GM06990 (cell line): ENCODE measurements around the gene BCAT1.

Source experiments
- DNase-seq: peaks from one replicate; pipeline ENCODE4 v3.0.0-alpha.2; 2011; ENCODE audit not compliant: insufficient read length; ENCODE audit errors: extremely low read depth
- H3K27me3 ChIP-seq: replicated peaks from 2 replicates; pipeline ENCODE4 v1.6.0; 2011; ENCODE audit warnings: low read length; ENCODE audit not compliant: control insufficient read depth, insufficient read depth
- H3K36me3 ChIP-seq: 2 replicates; pipeline ENCODE4 v1.5.1; 2011; ENCODE audit warnings: low read length; ENCODE audit not compliant: control insufficient read depth, insufficient read depth
- H3K4me3 ChIP-seq: replicated peaks from 2 replicates; pipeline ENCODE4 v1.5.1; 2011; ENCODE audit warnings: low read depth, mild to moderate bottlenecking, control low read depth, low read length
- CTCF ChIP-seq: IDR thresholded peaks from 2 replicates; pipeline ENCODE4 v1.5.1; 2011; ENCODE audit warnings: low read length, control low read depth, mild to moderate bottlenecking, inconsistent platforms; ENCODE audit not compliant: insufficient read depth, poor library complexity, severe bottlenecking

Gene BCAT1

DNA sequence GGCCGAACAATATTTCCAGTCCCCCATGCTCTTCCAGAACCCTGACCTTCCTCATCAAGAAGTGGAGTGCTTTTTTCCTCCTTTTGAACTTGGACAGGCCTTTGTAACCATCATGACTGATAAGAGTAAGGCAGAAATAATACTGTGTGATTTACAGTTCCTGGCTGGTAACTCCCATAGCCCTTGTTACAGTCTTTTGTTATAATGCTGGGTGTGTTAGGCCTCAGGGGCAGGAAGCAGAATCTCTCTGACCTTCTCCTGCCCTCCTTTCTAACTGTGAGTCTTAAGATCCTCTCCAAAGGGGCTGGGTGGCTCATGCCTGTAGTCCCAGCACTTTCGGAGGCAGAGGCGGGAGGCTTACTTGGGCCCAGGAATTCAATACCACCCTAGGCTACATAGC lies 59.5 kb downstream of the BCAT1 start:
- no peaks in the 10 kb centered on the region for H3K36me3 ChIP-seq
- H3K27me3 ChIP-seq, result no peaks in the 10 kb centered on the region
- no peak overlapping the region for H3K4me3 ChIP-seq
- TF ChIP-seq CTCF, result no peak
- no peak for DNase-seq

- no peak for DNase-seq
- Histone ChIP-seq H3K36me3 (no peaks in the 10 kb centered on the region), H3K27me3 (no peaks in the 10 kb centered on the region), H3K4me3 (no peak overlapping the region)
- no peak for TF ChIP-seq CTCF
Observed at GRCh38 chr12:24888813-24889212, 60.1 kb downstream of the BCAT1 start.

GRCh38 chr12:24884911-24885310 lies 64.0 kb downstream of the BCAT1 start:
- H3K4me3 ChIP-seq, result no peak overlapping the region
- TF ChIP-seq CTCF, result no peak
- no peaks in the 10 kb centered on the region for H3K36me3 ChIP-seq
- no peak for DNase-seq
- H3K27me3 ChIP-seq, result no peaks in the 10 kb centered on the region

GRCh38 chr12:24881724-24882371 lies 67.1 kb downstream of the BCAT1 start:
- Histone ChIP-seq H3K4me3 (no peak overlapping the region), H3K36me3 (no peaks in the 10 kb centered on the region), H3K27me3 (no peaks in the 10 kb centered on the region)
- DNase-seq, result no peak
- no peak for TF ChIP-seq CTCF

DNA sequence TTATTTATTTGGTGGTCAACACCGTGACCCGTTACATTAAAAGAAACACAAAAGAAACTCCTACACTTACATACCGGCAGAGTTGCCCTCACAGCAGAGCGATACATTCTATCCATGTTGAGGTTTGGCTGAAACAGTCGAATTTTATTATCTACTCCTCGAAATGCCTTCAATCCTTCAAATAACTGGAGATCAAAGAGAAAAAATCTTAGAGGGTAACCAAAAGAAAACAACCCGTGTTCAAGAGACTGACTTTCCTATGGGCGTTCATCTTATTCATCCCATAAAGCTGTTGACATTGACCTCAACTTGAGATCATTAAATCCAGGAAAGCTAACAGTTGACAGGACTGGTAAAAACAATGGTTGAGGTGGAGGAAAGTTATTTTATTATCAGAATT lies 67.7 kb downstream of the BCAT1 start:
- DNase-seq, result no peak
- Histone ChIP-seq H3K36me3 (no peaks in the 10 kb centered on the region), H3K4me3 (no peak overlapping the region), H3K27me3 (no peaks in the 10 kb centered on the region)
- no peak for TF ChIP-seq CTCF

- H3K4me3 ChIP-seq, result no peak overlapping the region
- H3K36me3 ChIP-seq, result no peaks in the 10 kb centered on the region
- no peak for DNase-seq
- TF ChIP-seq CTCF, result no peak
- no peaks in the 10 kb centered on the region for H3K27me3 ChIP-seq
Observed at GRCh38 chr12:24880732-24881131, 68.2 kb downstream of the BCAT1 start.
